Fibroblast of skin of left biceps (primary cell): ENCODE data around the gene TSSC4.

Experiments used
- DNase-seq, 2 experiments: peaks; one replicate each; pipeline ENCODE4 v3.0.0-alpha.2; 2013; ENCODE audit warnings: low read depth in 2 of 2

Gene TSSC4

DNA sequence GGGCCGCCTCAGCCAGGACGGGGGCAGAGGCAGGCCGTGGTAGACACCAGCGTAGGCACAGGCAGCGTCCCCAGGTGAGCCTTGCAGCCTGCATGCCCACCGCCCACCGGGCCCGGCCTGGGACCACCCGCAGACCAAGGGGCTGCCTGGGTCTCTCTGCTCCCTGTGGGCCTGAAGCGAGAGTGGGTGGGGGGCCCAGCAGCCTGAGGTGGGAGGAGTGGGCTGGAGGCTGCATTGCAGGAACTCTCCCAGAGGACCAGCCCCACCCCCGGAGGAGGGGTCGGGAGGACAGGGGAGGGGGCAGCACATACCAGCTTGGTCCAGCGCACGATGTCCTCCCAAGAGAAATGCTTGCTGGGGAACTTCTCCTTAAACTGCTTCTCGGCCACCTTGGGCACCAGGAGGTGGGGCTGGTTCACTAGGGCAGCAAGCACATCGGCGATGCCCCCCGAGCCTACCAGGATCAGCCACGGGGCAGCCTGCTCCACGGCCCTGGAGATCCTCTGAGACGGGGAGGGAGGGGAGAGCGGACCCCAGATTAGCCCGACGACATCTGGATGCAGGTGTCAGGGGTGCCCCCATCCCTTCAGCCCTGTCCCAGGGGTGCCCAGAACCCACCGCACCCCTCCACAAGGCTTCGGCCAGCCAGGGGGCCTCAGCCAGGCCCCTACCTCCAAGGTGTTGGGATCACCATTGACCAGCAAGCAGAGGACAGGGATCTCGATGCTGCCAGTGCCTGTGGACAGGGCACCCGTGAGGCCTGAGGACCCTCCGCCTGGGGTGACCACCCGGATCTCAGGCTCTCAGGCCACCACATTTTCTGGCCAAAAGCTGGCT lies 17.5 kb downstream of the TSSC4 start:
- DNase-seq: no peak

GRCh38 chr11:2418693-2419360 lies 18.3 kb downstream of the TSSC4 start:
- no peak for DNase-seq

- DNase-seq: peak; percentile 13 to 21
These were observed 19.3 kb downstream of the TSSC4 start for GRCh38 chr11:2419638-2420501.

GRCh38 chr11:2420502-2421225 lies 20.1 kb downstream of the TSSC4 start:
- DNase-seq: peak; percentile 10 to 18

DNA sequence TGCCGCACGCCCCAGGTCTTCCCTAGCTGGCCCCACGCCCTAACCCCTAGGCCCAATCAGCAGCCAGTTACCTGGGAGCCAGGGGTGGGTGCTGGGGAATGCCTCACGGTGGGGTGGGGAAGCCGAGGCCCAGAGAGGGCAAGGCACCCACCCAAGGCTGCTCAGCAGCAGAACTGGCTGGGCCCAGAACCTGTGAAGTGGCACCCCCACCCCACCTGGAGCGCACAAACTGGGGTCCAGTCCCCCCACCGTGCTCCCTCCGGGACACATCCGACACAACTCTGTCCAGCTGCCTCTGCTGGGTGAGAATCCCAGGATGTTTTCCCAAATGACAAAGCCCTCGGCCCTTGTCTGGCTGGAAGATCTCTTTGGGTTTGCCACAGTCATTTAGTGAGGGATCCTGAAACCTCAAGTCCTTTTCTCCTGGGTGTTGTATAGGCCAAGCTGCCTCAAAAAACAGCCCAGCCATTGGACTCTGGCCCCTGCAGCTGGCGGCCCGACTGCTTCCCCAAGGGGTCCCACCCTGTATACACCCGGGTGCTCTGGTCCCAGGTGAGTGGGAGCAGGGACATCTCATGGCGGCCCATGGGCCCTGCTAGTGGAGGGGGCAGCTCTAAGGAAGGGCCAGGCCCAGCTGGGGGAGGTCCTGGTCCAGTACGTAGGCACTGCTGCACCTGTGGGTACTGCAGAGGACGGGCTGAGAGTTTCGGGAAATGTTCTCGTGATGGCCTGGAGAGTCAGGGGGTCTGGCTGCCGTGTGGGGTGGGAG lies 20.9 kb downstream of the TSSC4 start:
- DNase-seq: no peak

- no peak for DNase-seq
These were observed 21.4 kb downstream of the TSSC4 start for GRCh38 chr11:2421996-2422395.

DNA sequence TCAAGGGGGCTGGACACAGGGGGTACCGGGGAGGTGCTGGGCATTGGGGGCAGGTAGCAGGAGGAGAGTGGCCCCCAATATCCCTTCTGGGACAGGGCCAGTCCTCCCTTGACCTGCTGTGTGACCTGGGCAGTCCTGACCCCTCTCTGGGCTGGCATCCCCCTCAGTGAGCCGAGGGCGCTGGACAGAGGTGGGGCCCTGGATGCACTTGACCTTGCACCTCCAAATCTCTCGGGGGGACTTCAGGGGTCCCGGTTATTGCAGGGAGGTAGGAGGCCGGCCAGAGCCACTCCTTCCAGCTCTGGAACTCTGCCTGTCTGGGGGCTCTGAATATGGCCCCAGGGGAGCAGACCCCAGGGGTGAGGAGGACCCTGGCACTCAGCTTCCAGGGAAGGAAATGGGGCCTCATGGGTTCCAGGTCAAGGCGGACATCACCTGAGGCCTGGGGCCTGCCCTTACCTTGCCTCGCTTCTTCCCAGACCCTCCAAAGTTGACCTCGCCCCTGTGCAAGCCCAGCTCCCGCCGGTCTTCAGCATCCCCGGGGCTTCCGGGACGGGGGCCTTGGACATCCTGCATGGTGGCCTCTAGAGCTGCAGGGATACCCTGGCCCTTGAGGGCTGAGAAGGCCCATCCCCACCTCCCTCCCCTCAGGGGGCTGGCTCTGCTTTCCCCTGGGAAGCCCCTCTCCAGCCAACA lies 22.1 kb downstream of the TSSC4 start:
- DNase-seq: no peak

DNA sequence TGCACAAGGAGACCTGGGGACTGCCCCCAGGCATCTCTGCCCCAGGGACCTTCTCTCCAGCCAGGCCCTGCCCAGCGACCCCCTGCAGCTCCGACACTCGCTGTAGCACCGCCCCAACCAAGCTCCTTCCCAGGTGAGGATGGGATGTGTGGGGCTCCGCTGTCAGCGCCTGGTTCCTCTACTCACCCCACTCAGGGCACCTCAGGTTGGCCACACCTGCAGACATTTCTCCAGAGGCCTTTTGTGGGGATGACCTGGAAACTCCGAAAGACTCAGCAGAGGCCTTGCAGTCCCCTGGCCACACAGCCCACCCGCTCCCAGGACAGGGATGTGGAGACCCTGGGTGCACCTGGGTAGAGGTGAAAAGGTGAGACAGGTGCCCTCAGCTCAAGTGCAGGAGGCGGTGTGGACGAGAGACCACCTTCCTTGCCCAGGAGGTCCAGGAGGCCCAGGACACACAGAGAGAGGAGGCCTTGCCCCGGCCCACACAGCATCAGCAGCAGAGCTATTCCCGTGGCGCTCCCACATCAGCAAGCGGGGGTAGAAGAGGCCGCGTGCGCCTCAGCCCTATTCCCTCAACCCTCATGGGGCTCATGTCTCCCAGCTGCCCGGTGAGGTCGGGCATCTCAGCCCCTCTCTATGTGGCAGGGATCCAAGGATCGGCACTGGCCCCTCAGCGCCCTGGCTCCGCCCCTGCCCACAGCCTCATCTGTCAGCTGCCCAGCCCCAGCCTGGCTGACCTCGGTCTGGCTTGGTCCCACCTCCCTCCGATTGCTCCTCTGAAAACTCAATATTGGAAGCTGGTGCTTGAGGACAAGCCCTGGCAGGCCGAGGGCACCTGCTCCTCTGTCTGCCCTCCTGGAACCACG lies 22.8 kb downstream of the TSSC4 start:
- no peak for DNase-seq

GRCh38 chr11:2424811-2425495 lies 24.4 kb downstream of the TSSC4 start:
- DNase-seq: no peak

DNA sequence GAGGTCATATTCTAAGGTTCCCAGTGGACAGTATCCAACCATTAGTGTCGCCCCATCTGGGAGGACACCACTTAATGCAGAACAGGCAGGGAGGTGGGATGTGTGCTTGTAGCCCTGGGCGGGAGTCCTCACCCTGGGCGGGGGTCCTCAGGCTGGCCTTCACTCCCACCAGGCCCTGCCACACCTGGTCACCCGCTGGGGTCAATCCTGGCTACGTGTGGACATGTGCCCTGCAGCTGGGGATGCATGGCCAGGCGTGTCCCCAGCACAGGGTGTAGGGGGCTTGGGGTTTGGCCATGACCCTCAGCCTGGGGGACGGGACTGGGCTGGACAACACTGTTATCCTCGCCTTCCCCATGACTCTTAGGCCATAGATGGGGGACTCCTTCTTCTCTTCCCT lies 25.0 kb downstream of the TSSC4 start:
- no peak for DNase-seq

- DNase-seq: no peak
These were observed 25.7 kb downstream of the TSSC4 start for GRCh38 chr11:2426221-2426620.

DNA sequence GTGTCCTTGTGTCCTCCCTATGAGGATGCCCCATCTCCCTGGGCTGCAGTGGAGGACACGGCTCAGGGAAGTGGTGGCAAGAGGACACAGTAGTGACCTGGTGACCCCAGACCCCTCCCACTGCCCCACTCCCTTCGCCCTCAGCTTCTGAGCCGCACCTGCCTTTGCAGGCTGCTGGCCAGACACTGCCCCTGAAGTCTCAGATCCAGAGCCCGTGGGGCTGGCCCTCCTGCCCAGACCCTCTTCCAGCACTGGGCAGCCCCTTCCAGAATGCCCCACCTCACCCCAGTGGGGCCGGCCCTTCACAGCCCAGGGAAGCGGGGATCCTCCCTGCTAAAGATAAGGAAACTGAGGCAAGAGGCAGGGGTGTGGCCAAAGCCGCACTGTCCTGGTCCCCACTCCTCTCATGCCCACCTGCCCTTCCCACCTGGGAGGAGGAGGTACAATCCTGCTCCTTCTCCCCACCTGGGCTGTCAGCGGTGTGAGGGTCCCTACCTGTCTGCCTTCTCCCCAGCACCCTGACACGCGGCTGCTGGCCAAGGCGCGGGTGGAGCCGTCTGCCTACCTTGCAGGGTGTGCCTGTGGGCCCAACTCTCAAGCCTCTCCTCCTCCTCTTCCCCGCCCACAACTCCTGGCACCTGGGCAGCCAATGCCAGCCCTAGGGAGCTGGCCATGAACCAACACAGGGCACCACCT lies 26.4 kb downstream of the TSSC4 start:
- no peak for DNase-seq

- no peak for DNase-seq
These were observed 27.3 kb downstream of the TSSC4 start for GRCh38 chr11:2427721-2428321.

DNA sequence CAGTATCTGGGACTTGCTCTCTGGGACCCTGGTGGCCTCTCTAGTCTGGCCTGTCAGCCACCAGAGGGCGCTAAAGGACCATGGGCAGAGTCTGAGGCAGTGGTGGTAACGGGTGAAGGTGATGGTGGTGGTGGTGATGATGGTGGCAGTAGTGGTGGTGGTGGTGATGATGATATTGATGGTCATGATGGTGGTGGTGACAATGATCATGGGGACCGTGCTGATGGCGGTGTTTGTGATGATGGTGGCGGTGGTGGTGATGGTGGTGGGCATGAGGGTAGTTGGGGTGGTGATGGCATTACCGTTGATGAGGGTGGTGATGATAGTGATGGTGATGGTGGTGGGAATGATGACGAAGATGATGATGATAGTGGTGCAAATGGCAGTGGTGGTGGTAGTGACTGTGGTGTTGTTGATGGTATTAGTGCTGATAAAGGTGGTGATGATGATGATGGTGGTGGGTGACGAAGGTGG lies 27.8 kb downstream of the TSSC4 start:
- DNase-seq: no peak

DNA sequence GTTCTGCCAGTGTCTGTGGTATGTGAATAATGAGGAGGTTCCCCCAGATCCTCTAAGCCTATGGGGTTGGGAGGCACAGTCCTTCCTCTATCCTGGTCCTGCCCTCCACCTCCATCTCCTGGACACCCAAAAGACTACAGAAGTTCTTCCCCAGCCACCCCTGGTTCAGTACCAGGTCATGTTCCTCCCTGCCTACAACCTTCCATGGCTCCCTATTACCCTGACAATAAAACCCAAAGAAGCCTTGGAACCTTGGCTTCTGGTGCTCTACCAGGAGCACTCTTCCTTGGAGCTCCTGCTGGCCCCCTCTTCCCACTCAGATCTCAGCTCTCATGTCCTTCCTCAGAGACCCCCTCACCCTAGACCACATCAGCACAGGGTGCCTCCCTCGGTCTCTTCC lies 30.8 kb downstream of the TSSC4 start:
- no peak for DNase-seq

- DNase-seq: no peak
These were observed 31.6 kb downstream of the TSSC4 start for GRCh38 chr11:2432171-2432621.

GRCh38 chr11:2432628-2433071 lies 32.1 kb downstream of the TSSC4 start:
- DNase-seq: no peak
